Activated CD4-positive, alpha-beta T cell treated with anti-CD3 and anti-CD28 coated beads, Interleukin-2, amount 50 U/mL, for 24 hours (primary cell): Measurements from ENCODE around the gene AKR1B1.

Experiments
- DNase-seq, 2 donors: peaks; one replicate each; pipeline ENCODE4 v3.0.0-alpha.2; 2020; ENCODE audit warnings: low read depth in 1 of 2, low spot score in 1 of 2

Gene AKR1B1

GRCh38 chr7:134420424-134421125, 38.3 kb downstream of the AKR1B1 start:
- no peak for DNase-seq

GRCh38 chr7:134419875-134420274, 39.0 kb downstream of the AKR1B1 start:
- no peak for DNase-seq

- DNase-seq, result no peak
Measured at GRCh38 chr7:134419085-134419484, 39.8 kb downstream of the AKR1B1 start.

- no peak for DNase-seq
Measured at GRCh38 chr7:134415700-134416099, 43.2 kb downstream of the AKR1B1 start.

- DNase-seq, result no peak
Measured at GRCh38 chr7:134414109-134414508, 44.8 kb downstream of the AKR1B1 start.

- DNase-seq, result no peak
Measured at GRCh38 chr7:134407311-134407710, 51.6 kb downstream of the AKR1B1 start.

GRCh38 chr7:134406431-134406830, 52.5 kb downstream of the AKR1B1 start:
- no peak for DNase-seq

GRCh38 chr7:134405299-134405698, 53.6 kb downstream of the AKR1B1 start:
- DNase-seq, result no peak

GRCh38 chr7:134403062-134403461, 55.8 kb downstream of the AKR1B1 start:
- DNase-seq, result no peak

- no peak for DNase-seq
Measured at GRCh38 chr7:134400859-134401258, 58.0 kb downstream of the AKR1B1 start.

- DNase-seq, result no peak
Measured at GRCh38 chr7:134396031-134396430, 62.9 kb downstream of the AKR1B1 start.

- DNase-seq, result no peak
Measured at GRCh38 chr7:134395604-134396003, 63.3 kb downstream of the AKR1B1 start.

- no peak for DNase-seq
Measured at GRCh38 chr7:134394056-134394455, 64.8 kb downstream of the AKR1B1 start.
